ENCODE results near the gene PAPLN.
"Not testable (repeated sequence)": the region's sequence is repeated elsewhere in the genome, so short reads cannot be mapped to it uniquely, and the experiment has no call there.

PAPLN gene

DNA sequence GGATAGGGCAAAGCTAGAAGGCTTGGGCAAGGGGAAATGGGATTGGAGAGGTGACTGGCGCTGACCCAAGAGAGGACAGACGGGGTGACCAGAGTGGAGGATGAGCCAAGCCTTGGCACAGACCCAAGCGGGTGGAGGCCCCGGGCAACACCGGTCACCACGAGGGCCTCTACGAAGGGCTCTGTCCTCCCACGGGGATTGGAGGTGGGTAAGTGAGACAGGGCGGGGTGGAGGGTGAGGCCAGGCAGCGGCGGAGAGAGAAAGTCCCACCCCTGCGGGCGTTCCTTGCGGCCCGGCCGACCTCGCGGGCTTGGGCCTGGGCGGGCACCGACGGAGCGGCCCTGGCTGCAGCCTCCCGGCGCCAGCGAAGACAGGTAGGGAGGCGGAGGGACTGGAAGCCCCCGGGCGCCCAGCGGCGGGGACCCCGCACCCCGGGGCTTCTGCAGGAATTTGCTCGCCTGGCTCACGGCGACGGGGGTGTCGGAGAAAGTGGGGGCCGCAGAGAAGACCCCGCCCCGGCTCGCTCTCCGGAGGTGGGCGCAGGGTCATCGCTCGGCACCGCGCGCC, at the start of gene PAPLN:
Gene PAPLN, plus strand, starts transcription at position 288 of the 567 bp plus-strand sequence. CDS start 2,273 bp downstream, outside the sequence.
- no peak for DNase-seq (ENCODE audit: low spot score)

DNA sequence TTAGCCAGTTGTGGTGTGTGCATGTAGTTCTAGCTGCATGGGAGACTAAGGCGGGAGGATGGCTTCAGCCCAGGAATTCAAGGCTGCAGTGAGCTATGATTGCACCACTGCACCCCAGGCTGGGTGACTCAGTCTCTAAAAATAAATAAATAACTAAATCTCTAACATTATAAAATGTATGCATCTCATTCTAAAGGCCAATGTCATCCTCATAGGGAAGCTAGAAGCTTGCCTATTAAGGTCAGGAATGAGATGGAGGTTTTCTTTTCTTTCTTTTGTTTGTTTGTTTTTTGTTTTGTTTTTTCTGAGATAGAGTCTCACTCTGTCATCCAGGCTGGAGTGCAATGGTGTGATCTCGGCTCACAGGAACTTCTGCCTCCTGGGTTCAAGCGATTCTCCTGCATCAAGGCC, 48.8 kb upstream of the PAPLN start:
- DNase-seq (ENCODE audit: low spot score), result peak; percentile 10

DNA sequence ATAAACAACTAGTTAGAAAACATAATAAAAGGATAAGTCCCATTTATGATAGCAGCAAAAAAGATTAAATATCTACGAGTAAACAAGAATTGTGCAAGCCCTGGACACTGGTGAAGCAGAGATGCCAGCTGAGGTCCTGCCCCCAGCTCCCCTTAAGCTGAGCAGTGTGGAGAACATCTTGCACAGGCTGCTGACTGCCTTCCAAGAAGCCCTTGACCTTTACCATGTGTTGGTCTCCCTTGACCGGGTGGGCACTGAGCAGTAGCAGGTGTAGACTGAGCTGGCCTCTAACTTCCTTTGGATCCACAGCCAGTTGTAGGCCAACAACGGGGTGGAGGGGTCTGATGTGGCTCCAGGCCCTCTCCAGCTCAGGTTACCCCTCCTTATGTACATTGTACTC, 47.7 kb upstream of the PAPLN start:
- no peak for DNase-seq (ENCODE audit: low spot score)

- no peak for DNase-seq (ENCODE audit: low spot score)
Measured at GRCh38 chr14:73191441-73191840, 45.9 kb upstream of the PAPLN start.

- not testable (repeated sequence) for DNase-seq (ENCODE audit: low spot score)
Measured at GRCh38 chr14:73194306-73194705, 43.0 kb upstream of the PAPLN start.

DNA sequence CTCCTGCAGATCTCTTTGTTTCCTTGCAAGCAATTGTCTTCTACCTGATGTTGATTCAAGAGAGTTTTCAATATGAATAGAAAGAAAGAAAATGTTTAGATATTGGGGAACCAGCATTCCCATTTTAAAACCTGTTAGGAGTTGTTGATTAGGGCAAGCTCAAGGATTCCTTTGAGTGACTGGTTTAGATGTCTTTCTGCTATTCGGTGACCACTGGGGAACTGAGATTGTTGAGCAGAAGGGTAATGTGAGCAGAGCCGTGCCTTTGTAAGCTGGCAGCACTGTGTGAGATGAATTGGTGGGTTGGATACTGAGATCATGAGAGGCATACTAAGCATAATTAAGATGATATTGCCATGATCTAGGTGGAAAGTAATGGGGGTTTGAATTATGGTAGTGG, 39.1 kb upstream of the PAPLN start:
- DNase-seq (ENCODE audit: low spot score), result no peak

GRCh38 chr14:73203527-73203926, 33.8 kb upstream of the PAPLN start:
- no peak for DNase-seq (ENCODE audit: low spot score)

- DNase-seq (ENCODE audit: low spot score), result no peak
Measured at GRCh38 chr14:73207615-73208014, 29.7 kb upstream of the PAPLN start.

DNA sequence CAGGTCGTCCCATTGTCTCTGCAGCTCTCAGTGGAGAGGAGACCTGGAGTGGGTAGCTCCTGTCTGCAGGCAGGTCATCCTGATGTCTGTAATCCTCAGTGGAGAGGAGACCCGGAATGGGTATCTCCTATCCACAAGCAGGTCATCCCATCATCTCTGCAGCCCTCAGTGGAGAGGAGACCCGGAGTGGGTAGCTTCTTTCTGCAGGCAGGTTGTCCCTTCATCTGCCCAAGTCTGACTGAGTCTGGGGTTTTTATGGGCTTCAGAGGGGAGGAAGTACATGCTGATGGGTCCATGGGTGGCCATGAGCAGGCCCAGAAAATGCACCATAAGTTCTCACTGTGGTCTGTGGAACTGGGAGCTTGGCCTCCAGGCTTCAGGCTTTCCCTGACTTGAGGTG, 28.9 kb upstream of the PAPLN start:
- no peak for DNase-seq (ENCODE audit: low spot score)

- no peak for DNase-seq (ENCODE audit: low spot score)
Measured at GRCh38 chr14:73208846-73209245, 28.5 kb upstream of the PAPLN start.

- DNase-seq (ENCODE audit: low spot score), result no peak
Measured at GRCh38 chr14:73209953-73210352, 27.4 kb upstream of the PAPLN start.

DNA sequence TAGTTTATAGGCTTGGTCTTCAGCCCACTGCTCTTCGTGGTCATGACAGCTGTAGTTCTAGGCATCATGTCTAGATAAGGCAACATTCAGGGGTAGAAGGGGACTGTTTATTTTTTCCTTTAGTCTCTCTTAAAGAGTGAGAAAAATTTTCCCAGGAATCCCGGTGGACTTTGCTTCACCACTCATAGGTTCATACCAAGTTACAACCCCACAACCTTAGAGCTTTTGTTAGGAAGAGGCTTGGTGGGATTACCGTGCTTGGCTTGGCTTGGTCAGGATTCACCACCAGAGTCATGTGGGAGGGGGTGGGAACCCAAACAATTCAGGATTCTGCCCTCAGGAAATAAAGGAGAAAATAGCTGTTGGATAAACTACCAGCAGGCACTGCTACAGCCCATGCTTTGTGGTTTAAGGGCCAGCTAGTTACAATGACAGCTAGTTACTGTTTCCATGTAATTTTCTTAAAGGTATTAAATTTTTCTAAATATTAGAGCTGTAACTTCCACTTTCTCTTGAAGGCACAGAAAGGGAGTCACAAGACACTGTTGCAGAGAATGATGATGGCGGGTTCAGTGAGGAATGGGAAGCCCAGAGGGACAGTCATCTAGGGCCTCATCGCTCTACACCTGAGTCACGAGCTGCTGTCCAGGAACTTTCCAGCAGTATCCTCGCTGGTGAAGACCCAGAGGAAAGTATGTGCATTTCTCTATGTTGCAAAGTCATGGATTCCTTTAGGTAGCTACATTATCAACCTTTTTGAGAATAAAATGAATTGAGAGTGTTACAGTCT, 25.9 kb upstream of the PAPLN start:
- DNase-seq (ENCODE audit: low spot score), result no peak

DNA sequence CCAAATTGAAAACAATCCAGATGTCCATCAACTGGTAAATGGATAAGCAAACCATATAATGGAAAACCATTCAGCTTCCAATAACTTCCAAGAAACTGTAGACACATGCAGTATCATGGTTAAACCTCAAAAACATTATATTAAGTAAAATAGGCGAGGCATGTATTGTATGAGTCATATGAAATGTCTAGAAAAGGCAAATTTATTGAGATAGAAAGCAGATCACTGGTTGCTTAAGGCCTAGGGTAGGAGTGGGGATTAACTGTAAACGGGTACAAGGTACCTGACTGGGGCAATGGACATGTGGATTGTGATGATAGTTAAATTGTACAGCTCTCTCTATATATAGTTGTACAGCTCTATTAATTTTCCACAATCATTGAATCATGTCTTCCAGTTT, 21.3 kb upstream of the PAPLN start:
- DNase-seq (ENCODE audit: low spot score), result no peak

GRCh38 chr14:73217411-73217810, 19.9 kb upstream of the PAPLN start:
- no peak for DNase-seq (ENCODE audit: low spot score)

DNA sequence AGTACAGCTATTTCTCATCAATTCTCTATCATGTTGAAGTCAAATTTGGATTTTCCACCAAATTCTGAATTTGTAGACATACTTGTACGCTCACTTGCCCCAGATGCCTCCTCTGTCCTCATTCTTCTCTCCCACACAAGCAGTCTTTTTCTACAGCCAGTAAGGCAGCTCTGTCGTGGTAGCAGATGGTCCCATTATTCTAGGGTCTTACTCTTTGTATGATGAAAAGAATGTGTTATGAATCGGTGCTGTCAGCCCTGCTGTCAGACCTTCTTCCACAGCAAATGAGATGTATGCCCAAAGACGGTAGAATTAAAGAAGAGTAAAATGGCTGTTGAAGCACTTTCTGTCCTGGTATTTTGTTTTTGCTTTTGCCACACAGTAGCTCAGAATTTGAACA, 17.2 kb upstream of the PAPLN start:
- no peak for DNase-seq (ENCODE audit: low spot score)

- DNase-seq (ENCODE audit: low spot score), result no peak
Measured at GRCh38 chr14:73220634-73221033, 16.7 kb upstream of the PAPLN start.

DNA sequence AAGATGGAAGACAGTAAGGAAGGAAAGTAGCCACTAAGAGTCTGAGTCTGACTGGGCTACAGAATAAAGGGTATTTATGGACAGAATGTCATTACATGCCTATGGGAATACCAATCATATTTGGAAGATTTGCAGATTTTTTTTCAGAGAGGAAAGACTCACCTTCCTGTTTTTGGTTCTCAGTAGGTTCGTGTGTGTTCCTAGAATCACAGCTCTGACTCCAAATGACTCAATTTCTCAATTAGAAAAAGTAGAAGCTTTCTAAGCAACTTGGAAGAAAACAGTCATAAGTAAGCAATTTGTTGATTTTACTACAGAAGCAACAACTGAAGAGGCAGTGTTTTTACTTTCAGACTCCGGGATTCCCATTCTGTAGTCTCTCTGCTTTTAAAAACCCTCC, 15.4 kb upstream of the PAPLN start:
- DNase-seq (ENCODE audit: low spot score), result peak; percentile 48

- DNase-seq (ENCODE audit: low spot score), result no peak
Measured at GRCh38 chr14:73223049-73223448, 14.3 kb upstream of the PAPLN start.

- no peak for DNase-seq (ENCODE audit: low spot score)
Measured at GRCh38 chr14:73225496-73225895, 11.8 kb upstream of the PAPLN start.

DNA sequence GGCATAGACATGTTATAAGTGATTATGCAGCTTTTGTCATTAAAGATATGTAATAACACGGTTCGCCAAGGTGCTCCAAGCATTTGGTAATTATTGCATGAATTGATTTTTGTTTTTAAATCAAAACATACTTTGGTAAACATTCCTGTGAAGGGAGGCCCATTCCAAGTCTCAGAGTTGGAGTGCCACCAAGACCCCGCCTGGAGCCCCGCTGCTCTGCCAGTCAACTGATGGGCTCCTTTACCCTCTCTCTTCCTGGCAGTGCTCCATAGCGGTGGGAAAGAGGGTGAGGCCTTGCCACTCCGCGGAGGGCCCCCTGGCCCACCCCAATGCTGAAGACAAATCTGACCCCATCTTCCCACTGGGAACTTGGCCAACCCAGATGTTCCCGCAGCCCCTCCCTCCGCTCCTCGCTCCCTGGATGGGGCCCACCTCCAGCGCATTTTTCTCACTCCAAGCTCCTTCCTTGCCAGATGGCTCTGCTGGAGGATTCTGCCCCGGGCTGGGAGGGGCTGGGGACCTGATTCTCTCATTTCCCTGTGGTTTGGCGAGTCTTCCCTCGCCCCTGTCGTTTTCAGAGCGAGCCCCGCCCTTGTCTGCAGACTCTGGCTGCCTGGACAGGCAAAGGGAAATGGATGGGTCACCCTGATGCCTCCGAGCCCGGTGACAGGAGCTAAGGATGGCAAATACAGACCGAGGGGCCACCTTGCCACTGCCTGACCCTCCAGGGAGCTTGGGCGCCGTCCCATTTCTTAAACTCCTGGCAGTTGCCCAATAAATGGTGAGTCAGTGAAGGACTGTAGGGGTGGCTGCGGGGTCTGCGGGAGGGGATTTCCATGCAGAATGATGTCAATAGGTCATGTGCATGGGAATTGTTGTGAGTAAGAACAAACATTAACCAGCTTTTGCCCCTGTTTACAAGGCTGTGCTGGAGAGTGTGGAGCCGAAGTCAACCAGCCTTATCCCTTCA, 9.2 kb upstream of the PAPLN start:
- peak; percentile 85 for DNase-seq (ENCODE audit: low spot score)

- DNase-seq (ENCODE audit: low spot score), result no peak
Measured at GRCh38 chr14:73230051-73230450, 7.3 kb upstream of the PAPLN start.

GRCh38 chr14:73231981-73232851, 5.1 kb upstream of the PAPLN start:
- no peak for DNase-seq (ENCODE audit: low spot score)
